GM21576 (cell line): ENCODE data around the gene NRCAM.

Experiments used
- ATAC-seq: cut with Tn5 transposase; IDR thresholded peaks from one replicate; pipeline ENCODE4 v1.9.1; 2021; ENCODE audit warnings: mild to moderate bottlenecking, moderate library complexity; ENCODE audit not compliant: unreplicated experiment

NRCAM gene

DNA sequence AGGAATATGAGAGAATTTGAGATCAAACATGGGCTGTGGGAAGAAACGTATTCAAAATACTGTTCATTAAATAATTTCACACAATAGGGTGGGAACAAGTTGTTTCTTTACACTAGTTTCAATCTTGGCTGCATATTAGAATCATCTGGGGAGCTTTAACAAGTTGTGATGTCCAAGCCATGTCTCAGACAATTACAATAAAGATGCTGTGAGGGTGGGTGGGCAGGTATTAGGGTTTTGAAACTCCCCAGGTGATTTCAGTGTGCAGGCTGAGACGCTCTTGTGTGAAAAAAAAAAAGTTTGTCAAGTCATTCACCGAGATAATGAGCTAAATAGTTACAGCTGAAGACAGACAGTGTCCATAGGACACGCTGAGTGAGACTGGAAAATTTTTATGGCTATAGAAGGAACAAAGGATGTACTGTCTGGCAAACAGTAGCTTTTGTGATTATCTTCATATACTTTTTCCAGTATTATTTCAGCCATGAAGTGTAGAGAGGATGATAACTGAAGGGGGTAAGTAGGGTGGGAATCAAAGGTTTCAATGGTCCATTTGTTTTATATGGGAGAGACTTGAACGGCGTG is 313.5 kb downstream of the NRCAM start:
- ATAC-seq: no peak

DNA sequence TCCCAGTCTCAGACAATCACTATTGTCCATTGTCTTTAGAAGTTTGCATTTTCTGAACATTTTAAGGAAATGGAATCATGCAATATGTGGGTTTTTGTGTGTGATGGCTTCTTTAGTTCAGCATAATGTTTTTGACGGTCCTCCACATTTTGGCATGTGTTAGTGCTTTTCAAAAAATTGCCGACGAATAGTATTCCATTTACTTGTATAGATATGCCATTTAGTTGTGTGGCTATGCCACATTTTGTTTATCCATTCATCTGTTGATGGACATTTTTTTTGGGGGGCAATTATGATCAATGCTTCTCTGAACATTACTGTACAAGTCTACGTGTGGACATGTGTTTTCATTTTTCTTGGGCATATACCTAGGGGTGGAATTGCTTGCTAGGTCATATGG is 314.1 kb downstream of the NRCAM start:
- ATAC-seq: no peak

DNA sequence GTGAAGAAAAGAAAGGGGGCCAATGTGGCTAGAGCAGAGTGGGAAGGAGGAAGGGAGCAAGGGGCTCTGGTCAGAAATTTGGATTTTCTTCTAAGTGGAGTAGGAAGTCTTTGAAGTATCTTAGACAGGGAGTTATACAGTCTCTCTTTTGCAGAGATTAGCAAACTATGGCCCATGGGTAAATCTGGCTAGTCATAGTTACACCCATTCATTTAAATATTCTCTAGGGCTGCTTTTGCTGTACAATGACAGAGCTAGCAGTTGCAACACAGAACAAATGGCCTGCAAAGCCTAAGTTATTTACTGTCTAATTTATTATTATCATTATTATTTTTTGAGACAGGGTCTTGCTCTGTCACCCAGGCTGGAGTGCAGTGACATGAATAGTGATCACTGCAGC is 315.6 kb downstream of the NRCAM start:
- ATAC-seq: no peak

DNA sequence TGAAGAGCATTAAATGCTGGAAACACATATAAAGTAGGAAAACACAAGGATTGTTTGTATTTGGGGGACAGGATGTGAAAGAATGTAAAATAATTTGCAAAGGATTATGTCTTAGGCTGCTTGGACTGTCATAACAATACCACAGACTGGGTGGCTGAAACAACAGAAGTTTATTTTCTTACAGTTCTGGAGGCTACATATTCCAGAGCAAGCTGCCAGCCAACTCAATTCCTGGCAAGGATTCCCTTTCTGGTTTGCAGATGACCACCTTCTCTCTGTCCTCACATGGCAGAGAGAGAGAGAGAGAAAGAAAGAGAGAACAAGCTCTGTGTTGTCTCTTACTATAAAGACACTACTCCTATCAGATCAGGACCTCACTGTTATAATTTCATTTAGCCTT is 317.3 kb downstream of the NRCAM start:
- no peak for ATAC-seq

DNA sequence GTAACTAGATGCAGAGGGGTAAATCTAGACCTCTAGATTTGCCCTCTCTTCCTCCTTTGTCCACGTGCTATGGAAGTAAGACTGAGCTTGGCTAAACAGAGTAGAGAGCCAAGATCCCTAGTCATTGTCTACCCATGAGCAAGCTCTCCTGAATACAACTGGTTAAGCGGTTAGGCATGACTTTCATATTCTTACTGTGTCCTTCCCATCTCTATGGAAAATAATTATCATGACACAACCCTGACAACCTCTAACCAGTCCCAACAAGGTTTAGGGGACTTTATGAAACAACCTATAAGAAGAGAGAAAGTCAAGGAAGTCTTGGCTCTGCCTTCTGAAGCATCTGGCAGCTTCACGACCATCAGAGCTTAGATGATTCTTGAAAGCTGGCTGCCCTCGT is 318.2 kb downstream of the NRCAM start:
- ATAC-seq: no peak

DNA sequence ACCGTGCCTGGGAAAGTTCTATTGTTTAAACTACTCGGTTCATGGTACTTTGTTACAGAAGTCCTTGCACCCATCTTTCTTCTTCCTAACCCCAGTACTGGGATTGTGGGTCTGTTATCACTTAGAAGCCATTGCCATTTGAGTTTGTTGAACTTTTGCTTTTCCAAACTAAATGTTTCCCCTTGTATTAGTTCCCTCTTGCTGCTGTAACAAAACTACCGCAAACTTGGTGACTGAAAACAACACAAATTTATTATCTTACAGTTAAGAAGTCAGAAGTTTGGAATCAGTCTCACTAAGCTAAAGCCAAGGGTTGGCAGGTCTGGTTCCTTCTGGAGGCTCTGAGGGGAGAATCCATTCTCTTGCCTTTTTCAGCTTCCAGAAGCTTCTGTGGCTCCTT is 319.2 kb downstream of the NRCAM start:
- no peak for ATAC-seq

DNA sequence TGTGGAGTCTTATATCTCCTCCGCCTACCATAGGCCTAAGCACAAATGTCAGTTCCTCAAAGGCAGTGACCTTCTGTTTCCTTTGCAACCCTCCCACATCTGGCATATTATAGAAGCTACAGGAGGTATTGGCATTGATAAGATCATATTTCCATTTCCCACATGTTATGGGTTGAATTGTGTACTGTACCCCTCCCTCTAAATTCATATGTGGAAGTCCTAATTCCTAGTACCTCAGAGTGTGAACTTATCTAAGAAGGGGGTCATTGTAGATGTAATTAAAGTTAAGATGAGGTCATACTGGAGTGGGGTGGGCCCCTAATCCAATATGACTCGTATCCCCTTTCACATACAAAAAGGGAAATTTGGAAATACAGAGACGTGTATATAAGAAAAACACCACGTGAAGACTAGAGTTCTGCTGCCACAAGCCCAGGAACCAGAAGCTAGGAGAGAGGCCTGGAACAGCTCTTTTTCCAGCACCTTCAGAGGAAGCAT is 320.0 kb downstream of the NRCAM start:
- peak; percentile 28 for ATAC-seq

DNA sequence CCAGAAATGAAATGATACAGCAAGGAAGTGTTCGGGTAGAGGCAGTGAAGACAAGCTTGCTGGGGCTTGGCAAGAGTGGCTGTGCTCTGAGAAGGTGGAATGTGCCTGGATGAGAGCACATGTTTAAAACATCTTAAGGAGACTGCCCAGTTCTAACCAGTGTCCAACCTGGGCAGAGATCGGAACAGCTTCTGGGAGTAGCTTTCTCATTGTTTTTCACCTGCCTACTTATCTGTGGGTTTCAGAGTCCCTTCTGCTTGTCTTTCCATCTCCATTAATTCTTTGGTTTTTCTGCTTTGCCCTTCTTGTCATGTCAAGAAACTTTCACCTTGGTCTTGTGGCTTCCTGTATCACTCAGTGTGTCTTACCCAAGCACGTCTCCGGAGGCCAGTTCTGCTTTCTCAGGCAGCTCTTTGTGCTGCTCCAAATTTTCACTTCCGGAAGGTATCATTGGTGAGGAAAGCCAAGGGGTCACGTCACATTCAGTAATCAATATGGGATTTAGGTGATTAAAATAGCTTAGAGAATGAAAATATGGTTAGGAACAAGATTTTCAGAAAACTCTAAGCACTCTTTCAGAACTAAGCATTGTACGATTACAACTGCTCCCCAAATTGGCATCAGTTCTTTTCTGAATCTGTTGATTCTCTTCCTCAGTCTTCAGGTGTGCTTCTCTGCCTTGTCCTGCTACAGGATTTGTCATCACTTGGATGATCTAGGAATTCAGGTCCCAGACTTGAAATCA is 320.6 kb downstream of the NRCAM start:
- ATAC-seq: peak; percentile 97

DNA sequence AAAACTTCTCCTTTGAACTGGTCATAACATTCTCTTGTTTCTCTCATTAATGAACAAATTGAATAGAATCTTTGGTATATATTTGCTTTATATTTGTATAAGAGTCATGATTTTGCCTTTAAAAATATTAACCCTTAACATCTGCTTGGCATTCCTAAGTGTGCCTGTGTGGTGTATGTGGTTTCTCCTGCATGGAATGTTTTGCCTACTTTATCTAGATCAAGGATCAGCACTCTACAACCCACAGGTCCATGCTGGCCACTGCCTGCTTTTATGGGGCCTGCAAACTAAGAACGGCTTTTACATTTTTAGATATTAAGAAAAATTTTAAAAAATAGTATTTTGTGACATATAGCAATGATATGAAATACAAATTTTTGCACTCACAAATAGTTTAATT is 321.8 kb downstream of the NRCAM start:
- no peak for ATAC-seq

DNA sequence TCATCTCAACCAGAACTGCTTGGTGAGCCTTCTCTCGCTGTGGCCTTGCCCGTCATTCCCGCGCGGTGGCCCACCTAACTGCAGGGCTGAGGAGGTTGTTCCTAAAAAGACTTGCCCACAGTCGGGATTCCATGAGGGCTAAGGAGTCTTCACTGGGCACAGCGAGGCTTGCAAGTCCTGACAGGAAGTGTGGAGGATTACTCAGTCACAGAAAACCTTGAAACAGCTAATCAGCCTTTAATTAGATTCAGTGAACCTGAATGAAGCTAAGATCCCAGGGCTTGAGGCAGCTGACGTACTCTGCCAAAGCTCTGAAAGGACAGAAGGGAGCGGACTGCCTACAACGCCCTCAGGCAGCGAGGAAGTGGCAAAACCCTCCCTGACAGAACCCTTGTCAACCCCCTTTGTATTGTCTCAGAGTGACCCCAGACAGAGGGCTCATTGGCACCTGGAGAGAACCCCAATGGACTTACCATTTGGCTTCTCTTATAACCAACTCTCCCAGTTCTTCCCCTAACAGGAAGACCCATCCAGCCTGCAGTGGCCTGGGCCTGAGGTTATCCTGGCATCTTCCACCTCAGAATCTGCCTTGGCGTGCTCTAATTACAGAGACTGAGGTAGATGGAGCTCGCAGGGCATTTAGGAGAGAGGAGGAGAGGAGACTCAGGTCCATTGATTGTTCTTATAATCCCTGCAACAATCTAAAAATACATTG is 323.5 kb downstream of the NRCAM start:
- ATAC-seq: no peak

DNA sequence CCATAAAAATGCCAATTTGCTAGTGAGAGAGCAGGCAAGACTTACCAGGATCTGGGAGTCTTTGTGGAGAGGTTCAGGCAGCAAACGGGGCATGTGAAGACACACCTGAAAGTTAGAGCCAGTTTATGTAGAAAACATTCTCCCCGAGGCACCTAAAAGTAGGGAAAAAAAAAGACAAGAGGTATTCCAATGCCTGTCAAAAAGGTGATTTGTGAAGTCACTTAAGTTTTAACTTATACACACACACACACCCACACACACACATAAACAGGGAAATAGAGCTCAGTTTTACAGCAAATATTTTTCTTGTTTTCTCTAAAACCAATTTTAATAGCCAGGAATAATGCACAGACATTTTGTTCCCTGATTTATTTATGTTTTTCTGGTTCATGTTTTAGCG is 326.0 kb downstream of the NRCAM start, which contains the start of gene LAMB4:
Gene LAMB4, minus strand, starts transcription at position 101 of the 400 bp plus-strand sequence. CDS start 7,197 bp downstream, outside the sequence.
- no peak for ATAC-seq

DNA sequence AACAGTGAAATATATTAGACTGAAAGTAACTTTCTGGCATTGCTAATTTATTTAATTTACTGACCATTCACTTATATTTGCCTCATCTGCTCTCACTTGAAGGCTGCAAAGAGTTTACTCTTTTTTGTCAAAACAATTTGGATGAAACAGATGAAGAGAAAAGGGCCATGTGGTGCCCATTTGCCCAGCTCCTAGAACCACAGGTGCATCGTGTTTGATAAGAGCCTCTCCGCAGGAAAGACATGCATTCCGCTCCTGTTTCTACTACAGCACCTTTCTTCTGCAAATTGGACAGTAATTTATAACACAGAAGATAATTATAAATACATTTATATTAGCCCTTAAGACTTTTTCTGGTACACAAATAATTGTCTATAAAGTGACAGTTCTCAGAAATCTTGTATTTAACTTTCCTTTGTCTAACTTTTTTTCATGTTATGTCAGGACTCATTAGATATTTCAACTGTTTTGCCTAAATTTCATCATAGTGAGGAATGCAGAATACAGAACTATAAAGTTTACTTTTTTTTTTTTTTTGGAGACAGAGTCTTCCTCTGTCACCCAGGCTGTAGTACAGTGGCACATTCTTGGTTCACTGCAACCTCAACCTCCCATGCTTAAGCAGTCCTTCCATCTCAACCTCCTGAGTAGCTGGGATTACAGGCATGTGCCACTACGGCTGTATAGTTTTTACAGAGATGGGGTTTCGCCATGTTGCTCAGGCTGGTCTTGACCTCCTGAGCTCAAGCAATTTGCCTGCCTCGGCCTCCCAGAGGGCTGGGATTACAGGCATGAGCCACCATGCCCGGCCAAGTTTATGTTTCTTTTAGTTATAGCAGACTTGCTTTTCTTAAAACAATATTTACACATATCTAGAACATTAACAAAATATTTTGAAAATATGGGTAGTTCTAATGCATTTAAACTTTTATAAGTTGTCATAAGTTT is 326.9 kb downstream of the NRCAM start:
- no peak for ATAC-seq

DNA sequence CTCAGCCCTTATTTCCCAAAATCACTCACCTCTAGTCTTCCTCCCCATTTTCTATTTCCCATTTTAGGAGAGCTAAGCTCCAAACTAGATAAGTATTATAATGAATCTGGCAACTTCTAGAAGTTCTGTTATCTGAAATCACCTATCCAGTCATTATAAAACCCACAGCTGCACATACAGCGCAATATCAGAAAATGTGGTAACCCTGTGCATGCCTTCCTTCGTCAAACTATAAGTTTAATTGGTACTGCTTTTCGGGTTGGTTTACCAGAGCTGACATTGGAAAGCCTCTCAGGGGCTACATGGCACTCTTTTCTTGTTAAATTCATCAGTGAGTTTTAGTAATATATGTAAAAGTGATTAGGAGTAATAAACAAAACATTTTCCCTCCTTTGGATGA is 327.7 kb downstream of the NRCAM start:
- no peak for ATAC-seq

DNA sequence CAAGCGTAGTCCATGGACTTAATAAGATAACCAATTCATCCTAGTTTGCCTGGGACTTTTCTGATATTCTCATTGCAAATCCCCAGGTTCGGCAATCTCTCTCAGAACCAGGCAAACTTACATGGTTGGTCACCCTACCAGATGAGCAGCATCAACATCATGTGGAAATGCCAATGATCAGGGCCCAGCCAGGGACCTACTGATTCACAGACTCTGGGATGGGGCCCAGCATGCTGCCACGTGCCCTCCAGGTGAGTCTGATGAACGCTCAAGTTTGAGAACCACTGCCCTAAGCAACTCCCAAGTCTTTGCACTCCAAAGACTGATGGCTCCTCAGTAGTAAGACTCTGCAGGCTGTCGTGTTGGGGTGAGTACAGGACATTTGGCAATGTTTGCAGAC is 328.8 kb downstream of the NRCAM start:
- ATAC-seq: no peak

DNA sequence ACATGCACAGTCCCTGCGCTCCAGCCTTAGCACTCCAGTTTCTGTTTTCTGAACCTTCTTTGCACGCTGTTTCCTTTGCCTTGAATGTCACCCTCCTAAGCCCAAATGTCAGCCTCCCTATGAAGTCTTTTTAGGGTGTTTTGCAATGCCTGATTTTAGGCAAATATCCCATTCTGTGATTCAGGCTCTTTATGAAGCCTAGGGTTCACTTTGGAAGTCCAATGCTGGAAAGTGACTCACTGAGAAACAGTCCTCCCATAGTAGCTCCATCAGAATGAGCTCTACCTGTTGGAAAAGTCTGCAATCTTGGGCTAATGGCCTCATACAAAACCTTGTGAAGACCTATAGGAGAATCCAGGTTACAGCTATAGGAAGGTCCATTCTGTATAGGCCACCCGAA is 331.4 kb downstream of the NRCAM start:
- no peak for ATAC-seq

DNA sequence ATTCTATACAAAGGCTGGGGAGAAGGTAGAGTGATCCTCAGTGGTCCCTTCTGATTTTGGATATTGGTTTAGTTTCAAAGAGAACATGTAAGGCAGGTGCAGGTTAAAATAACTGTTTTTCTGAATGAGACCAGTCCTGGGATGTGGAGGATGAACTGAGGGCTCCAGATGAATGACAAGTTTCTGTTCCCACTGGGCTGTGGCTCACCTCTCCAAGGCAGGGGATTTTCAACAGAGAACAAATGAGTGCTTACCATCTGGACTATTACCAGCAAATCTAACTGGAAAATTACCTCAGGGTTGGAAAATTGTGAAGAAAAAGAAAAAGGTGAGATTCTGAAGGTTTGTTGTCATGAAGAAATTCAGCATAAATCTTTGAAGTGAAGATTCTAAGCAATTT is 334.1 kb downstream of the NRCAM start:
- no peak for ATAC-seq

DNA sequence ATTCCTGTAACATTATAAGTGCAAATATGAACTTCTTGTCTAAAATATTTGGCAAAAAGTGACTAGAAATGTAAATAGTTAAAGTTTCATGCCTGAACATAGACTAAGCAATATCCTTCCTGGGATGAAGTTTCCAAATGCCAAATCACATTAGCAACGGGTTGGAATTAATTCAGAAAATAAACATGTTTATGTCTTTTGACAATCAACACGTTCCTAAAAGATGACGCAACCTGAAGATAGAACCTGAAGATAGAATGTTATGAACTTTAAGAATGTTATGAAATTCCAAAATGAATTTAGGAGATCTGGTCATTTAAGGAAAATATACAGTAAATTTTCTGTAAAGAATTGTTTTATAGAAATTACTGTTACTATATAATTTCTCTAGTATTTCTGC is 335.3 kb downstream of the NRCAM start:
- no peak for ATAC-seq

DNA sequence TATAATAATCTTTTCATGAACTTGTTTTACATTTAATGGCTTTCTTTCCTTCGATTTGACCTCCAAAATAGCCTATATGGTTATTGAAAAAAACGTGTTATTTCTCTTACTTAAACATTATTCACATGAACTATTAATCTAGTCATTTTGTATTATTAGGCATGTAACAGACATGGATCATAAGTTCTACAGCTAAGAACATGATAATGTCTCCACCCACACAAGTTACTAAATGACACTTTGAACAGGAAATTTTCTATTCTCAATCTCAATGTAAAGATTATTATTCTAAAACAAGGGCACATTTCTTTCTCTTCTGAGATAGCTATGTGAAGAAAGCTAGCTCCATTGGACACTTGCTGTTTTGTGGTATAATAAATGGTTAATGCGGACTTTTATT is 336.0 kb downstream of the NRCAM start:
- ATAC-seq: no peak

DNA sequence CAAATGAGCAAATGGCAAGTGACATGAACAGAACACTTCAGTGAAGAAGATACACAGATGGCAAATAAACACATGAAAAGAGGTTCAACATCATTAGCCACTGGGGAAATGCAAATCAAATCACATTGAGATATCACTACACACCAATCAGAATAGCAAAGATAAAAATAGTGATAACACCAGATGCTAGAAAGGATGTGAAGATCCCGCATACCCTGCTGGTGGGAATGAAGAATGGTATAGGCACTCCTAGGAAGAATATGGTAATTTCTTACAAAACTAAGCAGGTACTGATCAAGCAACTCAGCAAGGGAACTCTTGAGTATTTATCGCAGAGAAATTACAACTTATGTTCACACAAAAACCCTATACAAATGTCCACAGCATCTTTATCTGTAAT is 337.3 kb downstream of the NRCAM start:
- ATAC-seq: no peak

DNA sequence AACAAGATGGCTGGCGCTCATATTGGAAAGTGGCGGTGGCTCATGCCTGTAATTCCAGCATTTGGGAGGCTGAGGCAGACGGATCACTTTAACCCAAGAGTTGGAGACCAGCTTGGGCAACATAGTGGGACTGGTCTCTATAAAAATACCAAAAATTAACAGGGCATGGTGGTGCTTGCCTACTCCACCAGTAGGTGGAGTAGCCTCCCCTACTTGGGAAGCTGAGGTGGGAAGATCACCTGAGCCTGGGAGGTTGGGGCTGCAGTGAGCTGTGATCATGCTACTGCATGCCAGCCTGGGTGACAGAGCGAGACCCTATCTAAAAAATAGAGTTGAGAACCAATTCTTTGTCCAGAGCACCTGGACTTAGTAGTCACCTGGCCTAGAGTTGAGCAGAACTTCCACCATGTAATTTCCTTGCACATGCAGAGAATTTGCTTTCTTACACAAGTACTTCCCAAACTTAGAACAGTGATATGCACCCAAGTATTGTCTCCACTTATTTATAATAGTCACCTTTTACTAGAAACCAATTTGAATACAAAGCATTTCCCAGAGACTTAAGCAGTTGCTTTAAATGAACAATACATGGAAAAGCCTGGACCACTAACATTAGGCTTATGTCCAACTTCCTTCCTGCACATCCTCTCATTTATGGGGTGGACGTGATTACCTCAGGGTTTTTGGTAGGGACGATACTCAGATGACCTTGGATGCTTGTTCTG is 342.0 kb downstream of the NRCAM start:
- peak; percentile 84 for ATAC-seq
